ENCODE data around the gene CAPN11.
"Not testable (repeated sequence)": the region's sequence is repeated elsewhere in the genome, so short reads cannot be mapped to it uniquely, and the experiment has no call there.

CAPN11 gene

DNA sequence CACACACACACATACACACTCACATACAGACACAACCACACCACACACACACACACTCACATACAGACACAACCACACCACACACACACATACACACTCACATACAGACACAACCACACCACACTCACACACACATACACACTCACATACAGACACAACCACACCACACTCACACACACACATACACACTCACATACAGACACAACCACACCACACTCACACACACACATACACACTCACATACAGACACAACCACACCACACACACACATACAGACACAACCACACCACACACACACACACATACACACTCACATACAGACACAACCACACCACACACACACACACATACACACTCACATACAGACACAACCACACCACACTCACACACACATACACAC is 23.2 kb downstream of the CAPN11 start:
- not testable (repeated sequence) for DNase-seq (ENCODE audit: low read depth in 2 of 2)

DNA sequence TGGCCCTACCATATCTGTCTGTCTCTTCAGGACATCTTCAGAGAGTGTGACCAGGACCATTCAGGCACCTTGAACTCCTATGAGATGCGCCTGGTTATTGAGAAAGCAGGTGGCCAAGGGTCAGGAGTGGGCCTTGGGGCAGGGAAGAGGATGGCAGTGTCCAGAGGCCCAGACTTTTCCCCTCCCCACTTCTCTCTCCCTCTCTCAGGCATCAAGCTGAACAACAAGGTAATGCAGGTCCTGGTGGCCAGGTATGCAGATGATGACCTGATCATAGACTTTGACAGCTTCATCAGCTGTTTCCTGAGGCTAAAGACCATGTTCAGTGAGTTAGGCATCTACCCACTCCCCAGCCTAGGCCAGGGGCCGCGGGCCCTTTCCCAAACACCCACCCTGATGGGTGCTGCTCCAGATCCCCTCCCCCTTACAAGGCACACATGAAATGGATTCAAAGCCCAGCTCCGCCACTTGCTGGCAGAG is 24.3 kb downstream of the CAPN11 start:
- no peak for DNase-seq (ENCODE audit: low read depth in 2 of 2)

DNA sequence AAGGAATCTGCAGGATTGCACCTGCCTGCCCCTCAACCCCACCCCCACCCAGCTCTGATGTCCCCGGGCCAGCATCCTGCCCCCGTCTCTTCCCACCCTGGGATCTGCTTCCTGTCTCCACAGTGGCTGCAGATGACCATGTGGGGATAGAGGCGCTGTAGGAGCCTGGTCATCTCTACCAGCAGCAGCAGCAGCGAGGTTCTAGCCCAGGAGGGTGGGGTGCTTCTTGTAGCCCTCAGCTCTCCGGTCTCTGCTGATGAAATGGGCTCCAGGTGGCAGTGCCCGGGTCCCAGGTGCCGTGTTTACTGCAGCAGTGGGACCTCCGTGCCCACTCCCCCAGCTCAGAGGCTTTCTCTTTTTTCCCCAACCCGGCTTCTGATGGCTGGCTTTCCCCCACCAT is 25.2 kb downstream of the CAPN11 start:
- no peak for DNase-seq (ENCODE audit: low read depth in 2 of 2)

GRCh38 chr6:44185356-44185755 is 26.7 kb downstream of the CAPN11 start:
- DNase-seq (ENCODE audit: low read depth in 2 of 2), result not testable (repeated sequence)

GRCh38 chr6:44185953-44186634 is 27.5 kb downstream of the CAPN11 start:
- no peak for DNase-seq (ENCODE audit: low read depth in 2 of 2)

DNA sequence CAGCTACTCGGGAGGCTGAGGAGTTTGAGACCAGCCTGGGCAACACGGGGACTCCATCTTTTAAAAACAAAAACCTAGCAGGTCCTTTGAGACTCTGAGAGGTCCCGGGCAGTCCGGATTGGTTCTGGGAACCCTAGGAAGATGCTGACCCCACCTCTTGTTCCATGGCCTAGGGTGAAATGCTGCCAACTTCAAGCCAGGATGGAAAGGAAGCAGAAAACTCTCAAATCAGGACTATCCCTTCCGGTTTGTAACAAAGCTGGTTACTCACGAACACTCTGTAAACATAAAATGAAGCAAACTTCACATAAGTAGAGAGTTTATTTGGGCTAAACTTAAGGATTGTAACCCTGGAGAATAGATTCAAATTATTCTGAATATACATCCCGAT is 28.0 kb downstream of the CAPN11 start:
- no peak for DNase-seq (ENCODE audit: low read depth in 2 of 2)

DNA sequence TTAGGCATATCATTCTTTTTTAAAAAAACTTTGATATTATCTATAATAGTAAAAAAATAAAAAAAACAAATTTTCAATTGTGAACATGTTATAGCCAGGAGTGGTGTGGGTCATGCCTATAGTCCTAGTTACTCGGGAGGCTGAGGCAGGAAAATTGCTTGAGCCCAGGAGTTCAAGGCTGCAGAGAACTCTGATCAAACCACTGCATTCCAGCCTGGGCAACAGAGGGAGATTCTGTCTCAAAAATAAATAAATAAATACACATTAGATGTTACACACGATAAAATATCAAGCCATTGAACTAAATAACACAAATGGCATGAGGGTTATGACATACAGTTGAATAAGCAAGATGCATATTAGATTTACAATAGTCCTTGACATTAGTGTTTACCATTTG is 30.2 kb downstream of the CAPN11 start:
- DNase-seq (ENCODE audit: low read depth in 2 of 2), result no peak

GRCh38 chr6:44189257-44189656 is 30.6 kb downstream of the CAPN11 start:
- no peak for DNase-seq (ENCODE audit: low read depth in 2 of 2)

DNA sequence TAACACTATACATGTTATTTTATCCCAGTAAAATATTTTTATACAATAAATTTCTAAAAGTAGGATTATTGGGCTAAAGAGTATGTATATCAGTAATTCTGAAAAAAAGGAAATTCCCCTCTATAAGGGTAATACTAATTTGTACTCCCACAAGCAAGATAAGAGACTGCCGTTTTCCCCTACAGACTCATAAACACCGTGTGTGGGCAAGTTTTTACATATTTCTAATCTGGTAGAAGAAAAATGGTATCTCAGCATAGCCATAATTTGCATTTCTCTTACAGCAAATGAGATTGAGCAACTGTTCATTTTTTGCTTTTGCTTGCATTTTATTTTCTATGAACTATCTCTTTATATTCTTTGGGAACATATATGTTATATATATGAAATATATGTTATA is 32.1 kb downstream of the CAPN11 start:
- no peak for DNase-seq (ENCODE audit: low read depth in 2 of 2)

DNA sequence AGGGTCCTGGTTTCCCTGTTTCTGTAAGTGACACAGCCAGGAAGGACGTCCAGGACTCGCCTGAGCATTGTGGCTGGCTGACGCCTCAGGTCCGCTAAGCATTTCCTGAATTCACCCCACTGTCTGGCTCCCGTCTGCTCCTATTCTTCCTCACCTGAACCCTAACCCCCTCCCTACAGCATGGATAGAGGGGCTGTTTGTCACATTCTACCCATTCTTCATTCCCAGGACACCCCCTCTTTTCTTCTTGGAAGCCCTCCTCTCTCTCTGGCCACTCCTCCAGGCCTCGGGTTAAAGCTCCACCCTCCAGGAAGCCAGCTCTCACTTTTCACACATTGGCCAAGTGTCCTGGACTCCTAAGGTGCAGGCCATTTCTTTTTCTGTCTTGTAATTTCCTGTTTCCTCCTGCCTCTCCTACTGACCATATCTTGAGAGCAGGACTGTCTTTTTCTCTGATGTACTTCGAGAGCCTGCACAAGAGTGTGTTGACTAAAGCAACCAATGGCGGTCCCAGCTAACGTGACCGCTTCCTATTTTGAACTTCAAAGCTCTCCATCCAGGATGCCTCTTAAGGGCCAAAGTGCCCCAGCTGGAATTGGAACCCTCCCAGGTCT is 33.9 kb downstream of the CAPN11 start:
- DNase-seq (ENCODE audit: low read depth in 2 of 2), result no peak

DNA sequence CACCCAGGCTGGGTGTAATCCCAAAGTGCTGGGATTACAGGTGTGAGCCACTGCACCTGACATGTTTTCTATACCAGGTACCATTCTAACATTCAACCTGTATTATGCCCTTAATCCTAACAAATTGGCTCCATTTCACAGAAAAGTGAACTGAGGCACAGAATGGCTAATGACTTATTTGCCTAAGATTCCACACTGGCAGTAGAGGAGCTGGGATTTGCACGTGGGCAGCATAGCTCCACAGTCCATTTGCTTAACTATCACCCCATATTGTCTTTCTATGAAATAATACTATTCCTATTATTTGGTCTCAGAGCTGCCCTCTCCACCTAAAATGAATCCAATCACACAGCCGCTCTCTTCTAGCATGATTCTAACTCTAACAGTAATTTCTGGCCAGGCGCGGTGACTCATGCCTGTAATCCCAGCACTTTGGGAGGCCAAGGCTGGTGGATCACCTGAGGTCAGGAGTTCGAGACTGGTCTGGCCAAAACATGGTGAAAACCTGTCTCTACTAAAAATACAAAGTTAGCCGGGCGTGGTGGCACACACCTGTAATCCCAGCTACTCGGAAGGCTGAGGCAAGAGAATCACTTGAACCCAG is 34.8 kb downstream of the CAPN11 start:
- no peak for DNase-seq (ENCODE audit: low read depth in 2 of 2)

DNA sequence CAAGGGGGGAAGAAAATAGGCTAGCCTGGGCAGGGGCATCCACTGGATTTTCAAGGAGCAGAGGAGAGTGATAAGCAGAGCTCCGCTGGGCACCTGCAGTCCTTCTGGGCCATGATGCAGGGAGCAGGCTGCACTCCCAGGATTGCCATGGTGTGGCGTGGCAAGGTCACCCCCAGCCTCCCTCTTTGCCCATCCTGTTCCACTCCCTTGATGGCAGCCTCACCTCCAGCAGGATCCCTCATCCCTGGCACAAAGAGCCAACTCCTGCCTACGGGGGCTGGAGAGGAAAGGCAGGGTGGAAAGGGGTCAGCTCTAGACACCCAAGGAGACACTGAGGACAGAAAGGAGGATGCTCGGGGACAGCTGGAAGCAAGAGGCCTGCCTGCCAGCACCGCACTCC is 35.7 kb downstream of the CAPN11 start:
- DNase-seq (ENCODE audit: low read depth in 2 of 2), result no peak

GRCh38 chr6:44196351-44196750 is 37.7 kb downstream of the CAPN11 start:
- not testable (repeated sequence) for DNase-seq (ENCODE audit: low read depth in 2 of 2)

GRCh38 chr6:44198684-44199083 is 40.1 kb downstream of the CAPN11 start:
- DNase-seq (ENCODE audit: low read depth in 2 of 2), result no peak

- no peak for DNase-seq (ENCODE audit: low read depth in 2 of 2)
Observed at GRCh38 chr6:44199883-44200282, 41.3 kb downstream of the CAPN11 start.

DNA sequence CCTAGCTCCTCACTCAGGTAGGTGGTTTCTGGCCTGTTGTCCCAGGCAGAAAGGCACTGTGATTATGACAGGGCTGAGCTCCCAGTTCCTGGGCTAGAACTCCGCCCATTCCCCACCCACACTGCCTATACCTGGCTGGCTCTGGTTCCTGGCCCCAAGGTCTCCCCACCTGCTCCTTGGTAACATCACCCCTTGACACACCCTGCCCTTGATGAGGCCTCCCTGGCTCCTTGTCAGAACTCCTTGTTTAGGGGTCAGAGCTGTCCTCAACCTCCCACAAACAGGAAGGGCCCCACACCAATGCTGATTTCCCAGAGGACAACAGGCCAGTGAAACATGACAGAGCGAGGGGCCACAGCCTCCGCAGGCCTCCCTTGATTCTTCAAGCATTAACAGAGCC is 42.6 kb downstream of the CAPN11 start:
- no peak for DNase-seq (ENCODE audit: low read depth in 2 of 2)

GRCh38 chr6:44201638-44202303 is 43.2 kb downstream of the CAPN11 start:
- no peak for DNase-seq (ENCODE audit: low read depth in 2 of 2)

DNA sequence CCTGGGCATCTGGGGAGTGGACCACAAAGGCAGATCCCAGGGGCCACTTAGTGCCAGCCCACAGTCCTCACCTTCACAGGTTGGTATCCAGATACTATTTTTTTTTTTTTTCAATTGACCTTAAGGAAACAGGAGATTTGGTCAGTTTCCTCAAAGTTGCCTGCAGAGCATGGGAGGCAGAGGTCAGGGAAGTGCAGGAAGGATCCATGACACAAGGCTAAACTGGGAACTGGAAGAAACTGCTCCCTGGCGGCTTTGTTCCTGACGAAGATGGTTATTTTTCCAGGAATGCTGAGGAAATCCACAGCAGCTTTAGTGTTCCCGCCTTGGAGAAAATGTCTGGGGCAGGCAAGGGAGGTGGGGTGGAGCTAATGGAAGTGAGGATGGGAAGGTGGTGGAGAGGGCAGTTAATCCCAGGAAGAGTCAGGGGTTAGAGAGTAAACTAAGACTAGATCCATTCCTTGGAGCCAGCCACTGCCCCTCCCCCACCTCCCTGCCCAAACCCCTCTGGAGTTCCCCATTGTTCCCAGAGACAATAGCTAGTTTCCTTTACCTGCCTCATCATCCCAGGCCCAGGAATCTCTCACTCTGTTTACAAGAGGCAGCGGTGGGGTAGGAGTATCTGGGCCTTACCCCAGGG is 43.8 kb downstream of the CAPN11 start:
- DNase-seq (ENCODE audit: low read depth in 2 of 2), result no peak

DNA sequence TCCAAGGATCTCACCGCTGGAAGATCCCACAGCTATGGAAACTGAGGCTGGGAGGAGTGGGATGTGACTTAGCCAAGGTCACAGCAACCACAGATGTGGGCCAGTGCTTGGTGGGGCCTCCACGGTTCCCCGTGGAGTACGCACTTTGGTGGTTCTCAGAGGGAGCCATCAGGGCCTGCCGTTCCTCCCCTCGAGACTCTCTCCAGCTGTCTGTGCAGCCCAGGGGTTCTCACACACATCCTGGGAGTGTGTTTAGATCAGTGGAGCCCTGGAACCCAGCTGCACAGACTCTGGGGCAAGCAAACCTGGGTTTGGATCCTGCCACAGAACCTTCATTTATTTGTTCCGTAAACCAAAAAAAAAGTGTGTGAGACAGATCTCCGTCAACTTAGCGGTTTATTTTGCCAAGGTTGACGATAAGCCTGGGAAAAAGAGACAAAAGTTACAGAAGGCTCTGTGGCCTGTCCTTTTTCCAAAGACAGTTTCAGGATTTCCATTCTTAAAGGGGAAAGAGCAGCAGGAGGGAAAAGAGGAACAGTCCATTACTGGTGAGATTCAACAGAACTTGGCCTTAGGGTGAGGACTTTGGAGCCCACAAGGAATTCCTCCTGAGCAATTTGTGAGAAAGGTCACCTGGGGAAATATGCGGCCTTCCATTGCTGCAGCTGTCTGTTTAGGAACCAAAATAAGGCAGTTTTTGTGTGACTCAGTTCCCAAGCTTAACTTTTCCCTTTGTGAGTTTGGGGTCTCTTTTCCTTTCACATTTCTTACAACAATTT is 44.5 kb downstream of the CAPN11 start:
- DNase-seq (ENCODE audit: low read depth in 2 of 2), result no peak

GRCh38 chr6:44203955-44204354 is 45.3 kb downstream of the CAPN11 start:
- DNase-seq (ENCODE audit: low read depth in 2 of 2), result no peak

DNA sequence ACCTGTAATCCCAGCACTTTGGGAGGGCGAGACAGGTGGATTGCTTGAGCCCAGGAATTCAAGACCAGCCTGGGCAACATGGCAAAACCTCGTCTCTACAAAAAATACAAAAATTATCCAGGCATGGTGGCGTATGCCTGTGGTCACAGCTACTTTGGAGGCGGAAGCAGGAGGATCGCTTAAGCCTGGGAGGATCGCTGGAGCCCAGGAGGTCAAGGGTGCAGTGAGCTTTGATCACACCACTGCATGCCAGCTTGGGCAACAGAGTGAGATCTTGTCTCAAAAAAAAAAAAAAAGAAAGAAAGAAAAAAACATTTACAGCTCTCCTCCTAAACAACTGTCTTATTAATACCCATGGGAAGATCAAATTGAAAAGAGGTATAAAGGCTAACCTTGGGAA is 49.3 kb downstream of the CAPN11 start:
- no peak for DNase-seq (ENCODE audit: low read depth in 2 of 2)

Measured in stimulated activated CD8-positive, alpha-beta memory T cell treated with anti-CD3 and anti-CD28 coated beads, Interleukin-15, amount 100 ng/mL, for 4 hours (primary cell).